Stimulated activated CD8-positive, alpha-beta memory T cell treated with anti-CD3 and anti-CD28 coated beads, Interleukin-12 subunit alpha, Interleukin-12 subunit beta, amount 100 ng/mL, for 1 hour (primary cell): Measurements from ENCODE around the gene LBX2.

ENCODE experiments used
- DNase-seq: peaks from one replicate; pipeline ENCODE4 v3.0.0-alpha.2; 2020; ENCODE audit warnings: low read depth

Gene LBX2

DNA sequence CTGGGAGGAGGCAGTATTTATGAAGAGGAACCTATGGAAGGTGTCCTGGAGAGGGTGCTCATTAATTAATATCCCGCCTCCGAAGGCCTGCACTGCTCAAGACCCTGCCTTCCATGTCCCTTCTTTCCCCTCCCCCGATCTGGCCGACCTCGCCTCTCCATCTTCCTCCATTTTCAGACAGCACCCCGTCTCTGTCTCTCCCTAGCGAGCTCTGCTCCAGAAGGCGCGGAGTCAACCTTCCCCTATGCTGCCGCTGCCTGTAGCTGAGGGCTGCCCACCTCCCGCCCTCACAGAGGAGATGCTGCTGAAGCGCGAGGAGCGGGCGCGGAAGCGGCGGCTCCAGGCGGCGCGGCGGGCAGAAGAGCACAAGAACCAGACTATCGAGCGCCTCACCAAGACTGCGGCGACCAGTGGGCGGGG is 42.3 kb downstream of the LBX2 start:
- no peak for DNase-seq

DNA sequence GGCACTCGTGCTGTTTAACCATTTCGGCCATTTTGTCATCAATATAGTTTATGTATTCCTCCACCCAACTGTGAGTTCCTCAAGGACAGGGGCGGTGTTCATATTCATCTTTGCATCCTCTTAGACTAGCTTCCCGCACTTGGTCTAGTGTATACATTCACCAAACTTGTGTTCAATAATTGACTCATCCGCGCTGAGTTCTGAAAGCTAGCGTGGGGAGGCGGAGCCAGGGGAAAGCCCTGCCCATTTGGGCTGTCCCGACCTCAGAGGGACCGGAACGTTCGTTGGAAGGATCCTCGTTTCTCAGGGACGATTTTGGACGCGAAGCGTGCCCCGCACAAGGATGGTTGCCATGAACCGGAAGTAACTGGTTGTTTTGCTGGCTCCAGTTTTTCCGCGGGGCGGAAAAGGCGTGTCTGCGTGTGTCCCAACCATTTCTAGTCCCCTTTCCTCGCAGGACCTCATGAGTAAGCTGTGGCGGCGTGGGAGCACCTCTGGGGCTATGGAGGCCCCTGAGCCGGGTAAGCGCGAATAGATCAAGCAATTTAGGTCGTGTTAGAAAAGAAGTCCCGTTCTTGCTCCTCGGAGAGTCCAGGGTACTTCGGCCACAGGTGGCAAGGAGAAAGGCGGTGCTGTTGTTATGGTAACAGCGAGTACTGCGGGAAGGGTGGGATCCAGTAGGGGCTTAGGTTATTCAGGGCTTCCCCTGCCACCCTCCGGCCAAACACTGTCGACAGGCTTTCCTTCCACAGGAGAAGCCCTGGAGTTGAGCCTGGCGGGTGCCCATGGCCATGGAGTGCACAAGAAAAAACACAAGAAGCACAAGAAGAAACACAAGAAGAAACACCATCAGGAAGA is 44.5 kb downstream of the LBX2 start, which contains the start of gene INO80B:
INO80B (plus strand) TSS at position 434 of the 858 bp plus-strand sequence; CDS start at position 464, 30 bp downstream.
- peak; percentile 97 for DNase-seq

DNA sequence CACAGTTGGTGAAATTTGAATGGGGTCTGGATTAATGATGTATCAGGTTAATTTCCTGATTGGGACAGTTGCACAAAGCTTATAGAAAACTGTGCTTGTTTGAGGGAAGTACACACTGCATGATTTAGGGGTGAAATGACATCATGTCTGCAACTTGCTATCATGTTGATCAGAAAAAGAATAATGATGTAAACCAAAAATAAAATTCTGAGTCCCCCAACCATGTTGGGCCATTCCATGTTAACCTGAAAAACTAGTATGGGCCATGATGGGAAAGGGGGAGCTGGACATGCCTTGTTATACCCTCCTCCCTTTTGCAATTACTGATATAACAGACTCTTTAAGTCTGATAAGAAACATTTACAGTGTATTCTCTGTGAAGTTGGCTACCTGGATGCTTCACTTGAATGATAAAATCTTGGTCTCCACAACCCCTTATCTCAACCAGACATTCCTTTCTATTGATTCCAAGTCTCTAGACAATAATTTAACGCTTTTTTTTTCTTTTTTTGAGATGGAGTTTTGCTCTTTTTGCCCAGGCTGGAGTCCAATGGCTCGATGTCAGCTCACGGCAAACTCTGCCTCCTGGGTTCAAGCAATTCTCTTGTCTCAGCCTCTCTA is 48.7 kb downstream of the LBX2 start:
- no peak for DNase-seq

DNA sequence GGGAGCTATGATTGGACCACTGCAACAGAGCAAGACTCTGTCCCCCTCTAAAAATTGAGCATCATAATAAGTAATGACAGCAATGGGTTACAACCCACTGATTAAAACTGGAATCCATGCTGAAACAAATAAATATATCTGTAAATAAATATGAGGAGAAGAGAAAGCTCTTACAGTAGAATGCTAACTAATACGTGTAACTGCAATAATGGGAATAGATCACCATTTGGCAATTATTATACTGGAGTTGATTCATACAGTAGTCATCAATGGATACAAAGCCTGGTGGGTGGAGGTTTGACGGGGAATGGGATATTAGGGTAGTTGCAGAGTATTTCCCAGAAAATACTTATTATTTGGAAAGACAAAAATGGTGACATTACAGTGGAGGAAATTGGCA is 50.6 kb downstream of the LBX2 start:
- DNase-seq, result no peak
